NT2/D1 (cell line): ENCODE measurements around the gene CDK2AP2.

ENCODE experiments used
- DNase-seq: peaks from one replicate; pipeline ENCODE4 v3.0.0-alpha.2; 2011; ENCODE audit warnings: low read depth, low spot score
- H3K27me3 ChIP-seq: 2 replicates; pipeline ENCODE4 v1.6.0; 2011; ENCODE audit warnings: mild to moderate bottlenecking; ENCODE audit not compliant: insufficient read length, insufficient read depth
- H3K36me3 ChIP-seq: 2 replicates; pipeline ENCODE4 v1.6.1; 2011; ENCODE audit warnings: mild to moderate bottlenecking, low read length, mixed read lengths; ENCODE audit not compliant: insufficient read depth, insufficient read length
- H3K4me1 ChIP-seq: 2 replicates; pipeline ENCODE4 v1.5.1; 2011; ENCODE audit not compliant: insufficient read depth, insufficient read length
- H3K4me3 ChIP-seq: 2 replicates; pipeline ENCODE4 v1.5.1; 2011; ENCODE audit warnings: low read depth; ENCODE audit not compliant: insufficient read length
- H3K9ac ChIP-seq: 2 replicates; pipeline ENCODE4 v1.6.0; 2011; ENCODE audit warnings: low read depth; ENCODE audit not compliant: insufficient read length
- H3K9me3 ChIP-seq: 2 replicates; pipeline ENCODE4 v1.5.1; 2011; ENCODE audit warnings: mild to moderate bottlenecking, low read length; ENCODE audit not compliant: insufficient read depth
- SUZ12 ChIP-seq: IDR thresholded peaks from 2 replicates; pipeline ENCODE4 v1.6.1; 2011; ENCODE audit not compliant: insufficient read length, insufficient read depth; ENCODE audit errors: extremely low read depth
- YY1 ChIP-seq: IDR thresholded peaks from 2 replicates; pipeline ENCODE4 v1.6.1; 2011; ENCODE audit not compliant: insufficient read length, insufficient read depth
- ZNF274 ChIP-seq: IDR thresholded peaks from 2 replicates; pipeline ENCODE4 v1.6.1; 2011; ENCODE audit warnings: mild to moderate bottlenecking, low read depth, low read length

Gene CDK2AP2

GRCh38 chr11:67505605-67506396 lies 2.2 kb downstream of the CDK2AP2 start:
- TF ChIP-seq SUZ12 = no peak
- no peak for TF ChIP-seq ZNF274
- TF ChIP-seq YY1 = no peak
- Histone ChIP-seq H3K4me1 (peaks cover 34% of the 10 kb centered on the region), H3K9me3 (no peaks in the 10 kb centered on the region), H3K4me3 (peak overlapping the region; percentile 33), H3K27me3 (peaks cover 8% of the 10 kb centered on the region), H3K36me3 (peaks cover 37% of the 10 kb centered on the region), H3K9ac (peak overlapping the region; percentile 74)
- peak; percentile 79 for DNase-seq

- Histone ChIP-seq H3K9me3 (no peaks in the 10 kb centered on the region), H3K27me3 (peaks cover 8% of the 10 kb centered on the region), H3K9ac (peak within 1 kb of the TSS; percentile 97), H3K4me3 (peak within 1 kb of the TSS; percentile 98), H3K36me3 (peaks cover 45% of the 10 kb centered on the region), H3K4me1 (peaks cover 34% of the 10 kb centered on the region)
- peak; percentile 36 for DNase-seq
- TF ChIP-seq SUZ12 (no peak), YY1 (no peak), ZNF274 (no peak)
Measured at GRCh38 chr11:67504950-67505581, 2.9 kb downstream of the CDK2AP2 start, which contains the start of gene PITPNM1. Gene PITPNM1 (minus strand): TSS chr11:67505363. CDS start chr11:67504180, 1,183 bp downstream.

- DNase-seq = no peak
- Histone ChIP-seq H3K4me3 (peak overlapping the region; percentile 98), H3K36me3 (peaks cover 51% of the 10 kb centered on the region), H3K4me1 (peaks cover 34% of the 10 kb centered on the region), H3K9me3 (no peaks in the 10 kb centered on the region), H3K27me3 (peaks cover 8% of the 10 kb centered on the region), H3K9ac (peak overlapping the region; percentile 97)
- no peak for TF ChIP-seq ZNF274
Measured at GRCh38 chr11:67504005-67504949, 3.7 kb downstream of the CDK2AP2 start.

- H3K4me3 ChIP-seq = peak overlapping the region; percentile 98
Measured at GRCh38 chr11:67503119-67504004, 4.6 kb downstream of the CDK2AP2 start.

GRCh38 chr11:67502328-67502979 lies 5.5 kb downstream of the CDK2AP2 start:
- TF ChIP-seq YY1 (no peak), ZNF274 (no peak), SUZ12 (no peak)
- no peak overlapping the region for H3K4me3 ChIP-seq
- H3K27me3 ChIP-seq = peaks cover 8% of the 10 kb centered on the region
- peaks cover 39% of the 10 kb centered on the region for H3K4me1 ChIP-seq
- no peak overlapping the region for H3K9ac ChIP-seq
- no peaks in the 10 kb centered on the region for H3K9me3 ChIP-seq
- DNase-seq = no peak
- H3K36me3 ChIP-seq = peaks cover 67% of the 10 kb centered on the region

More at GRCh38 chr11:67503119-67504004, 4.6 kb downstream of the CDK2AP2 start:
- Histone ChIP-seq H3K9ac (peak overlapping the region; percentile 87), H3K36me3 (peaks cover 58% of the 10 kb centered on the region), H3K4me1 (peaks cover 37% of the 10 kb centered on the region), H3K9me3 (no peaks in the 10 kb centered on the region), H3K27me3 (peaks cover 8% of the 10 kb centered on the region)
- no peak for DNase-seq
- no peak for TF ChIP-seq ZNF274

GRCh38 chr11:67501854-67502253 lies 6.1 kb downstream of the CDK2AP2 start:
- Histone ChIP-seq H3K9me3 (no peaks in the 10 kb centered on the region), H3K36me3 (peaks cover 68% of the 10 kb centered on the region), H3K4me1 (peaks cover 37% of the 10 kb centered on the region), H3K27me3 (peaks cover 8% of the 10 kb centered on the region), H3K9ac (no peak overlapping the region), H3K4me3 (no peak overlapping the region)
- TF ChIP-seq YY1 (no peak), SUZ12 (no peak), ZNF274 (no peak)
- DNase-seq = no peak
